Activated naive CD8-positive, alpha-beta T cell treated with anti-CD3 and anti-CD28 coated beads, Interleukin-2, amount 50 U/mL, for 24 hours (primary cell): ENCODE results near the gene PRM1.
"Not testable (repeated sequence)": the region's sequence is repeated elsewhere in the genome, so short reads cannot be mapped to it uniquely, and the experiment has no call there.

Experiments used
- ATAC-seq: fragments of 150-1000 bp; cut with Tn5 transposase; one replicate; pipeline ENCODE4 v1.10.0; 2021
- DNase-seq: peaks from one replicate; pipeline ENCODE4 v3.0.0; 2021
- H3K27ac Mint-ChIP-seq: one replicate; pipeline ENCODE4 v1.8.0; 2021; ENCODE audit warnings: mild to moderate bottlenecking, mixed read lengths
- H3K27me3 Mint-ChIP-seq: one replicate; pipeline ENCODE4 v1.8.0; 2021; ENCODE audit warnings: mixed read lengths
- H3K36me3 Mint-ChIP-seq: one replicate; pipeline ENCODE4 v1.8.0; 2021; ENCODE audit warnings: low read depth, mixed read lengths
- H3K4me1 Mint-ChIP-seq: one replicate; pipeline ENCODE4 v1.8.0; 2021; ENCODE audit warnings: mixed read lengths
- H3K4me3 Mint-ChIP-seq: one replicate; pipeline ENCODE4 v1.8.0; 2021; ENCODE audit warnings: mild to moderate bottlenecking, moderate library complexity, mixed read lengths
- H3K9me3 Mint-ChIP-seq: one replicate; pipeline ENCODE4 v1.8.0; 2021; ENCODE audit warnings: mixed read lengths

PRM1 gene

DNA sequence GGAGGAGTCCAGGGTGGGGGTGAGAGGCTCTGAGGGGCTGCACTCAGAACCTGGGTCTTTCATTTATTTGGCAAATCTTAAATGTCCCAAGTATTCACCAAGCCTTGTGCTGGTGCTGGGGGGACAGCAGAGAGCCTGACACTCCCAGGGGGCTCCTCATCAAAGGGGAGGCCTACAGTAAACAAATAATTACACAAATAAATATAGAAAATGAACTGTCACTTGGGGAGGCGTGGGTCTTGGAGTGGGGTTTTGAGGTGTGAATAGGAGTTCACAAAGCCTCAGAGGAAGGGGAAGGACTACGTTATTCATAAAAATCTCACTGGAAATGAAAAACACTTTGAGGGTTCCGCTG, 15.2 kb upstream of the PRM1 start:
- ATAC-seq (no peak), DNase-seq (no peak)
- no peak overlapping the region for H3K27ac Mint-ChIP-seq
- H3K9me3 Mint-ChIP-seq = no peaks in the 10 kb centered on the region
- H3K4me1 Mint-ChIP-seq = peaks cover 51% of the 10 kb centered on the region
- H3K36me3 Mint-ChIP-seq = no peaks in the 10 kb centered on the region
- peaks cover 11% of the 10 kb centered on the region for H3K27me3 Mint-ChIP-seq
- H3K4me3 Mint-ChIP-seq = no peak overlapping the region

DNA sequence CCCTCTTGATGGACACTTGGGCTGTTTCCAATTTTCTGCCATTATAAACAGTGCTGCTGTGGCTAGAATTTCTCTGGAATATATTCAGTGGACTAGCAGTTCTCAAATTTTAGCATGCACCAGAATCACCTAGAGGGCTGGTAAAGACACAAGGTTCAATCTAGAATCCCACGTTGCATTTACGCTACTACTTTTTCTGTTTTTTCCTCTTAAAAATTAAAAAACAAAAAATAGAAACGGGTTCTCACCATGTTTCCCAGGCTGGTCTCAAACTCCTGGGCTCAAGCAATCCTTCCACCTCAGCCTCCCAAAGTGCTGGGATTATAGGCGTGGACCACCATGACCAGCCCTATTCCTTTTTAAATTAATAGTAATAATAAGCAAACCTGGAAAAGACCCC, 14.5 kb upstream of the PRM1 start:
- no peak overlapping the region for H3K27ac Mint-ChIP-seq

DNA sequence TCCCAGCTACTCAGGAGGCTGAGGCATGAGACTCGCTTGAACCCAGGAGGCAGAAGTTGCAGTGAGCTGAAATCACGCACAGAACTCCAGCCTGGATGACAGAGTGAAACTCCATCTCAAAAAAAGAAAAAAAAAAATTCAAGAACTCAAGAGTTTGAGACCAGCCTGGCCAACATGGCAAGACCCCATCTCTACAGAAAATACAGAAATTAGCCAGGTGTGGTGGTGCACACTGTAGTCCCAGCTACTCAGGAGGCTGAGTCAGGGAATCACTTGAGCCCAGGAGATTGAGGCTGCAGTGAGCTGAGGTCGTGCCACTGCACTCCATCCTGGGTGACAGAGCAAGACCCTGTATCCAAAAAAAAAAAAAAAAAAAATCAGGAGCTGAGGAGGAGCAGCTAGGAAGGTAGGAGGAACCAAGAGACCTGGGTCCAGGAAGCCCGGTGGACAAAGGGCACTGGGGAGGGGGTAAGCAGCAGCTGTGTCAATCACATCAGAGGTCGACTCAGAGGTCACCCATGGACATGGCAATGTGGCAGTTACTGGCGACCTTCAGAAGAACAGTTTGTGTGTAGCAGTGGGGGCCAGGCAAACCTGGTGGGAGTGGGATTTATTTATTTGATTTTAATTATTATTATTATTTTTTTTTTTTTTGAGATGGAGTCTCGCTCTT, 11.1 kb upstream of the PRM1 start:
- Mint-ChIP-seq H3K9me3 (no peaks in the 10 kb centered on the region), H3K4me3 (no peak overlapping the region), H3K36me3 (no peaks in the 10 kb centered on the region), H3K27me3 (peaks cover 22% of the 10 kb centered on the region), H3K4me1 (peaks cover 36% of the 10 kb centered on the region), H3K27ac (no peak overlapping the region)
- DNase-seq (no peak), ATAC-seq (no peak)

More for the DNA sequence above, 14.5 kb upstream of the PRM1 start:
- no peaks in the 10 kb centered on the region for H3K36me3 Mint-ChIP-seq
- no peak for DNase-seq
- no peak overlapping the region for H3K4me3 Mint-ChIP-seq
- H3K27me3 Mint-ChIP-seq = peaks cover 12% of the 10 kb centered on the region
- H3K4me1 Mint-ChIP-seq = peaks cover 51% of the 10 kb centered on the region
- H3K9me3 Mint-ChIP-seq = no peaks in the 10 kb centered on the region
- ATAC-seq = no peak

DNA sequence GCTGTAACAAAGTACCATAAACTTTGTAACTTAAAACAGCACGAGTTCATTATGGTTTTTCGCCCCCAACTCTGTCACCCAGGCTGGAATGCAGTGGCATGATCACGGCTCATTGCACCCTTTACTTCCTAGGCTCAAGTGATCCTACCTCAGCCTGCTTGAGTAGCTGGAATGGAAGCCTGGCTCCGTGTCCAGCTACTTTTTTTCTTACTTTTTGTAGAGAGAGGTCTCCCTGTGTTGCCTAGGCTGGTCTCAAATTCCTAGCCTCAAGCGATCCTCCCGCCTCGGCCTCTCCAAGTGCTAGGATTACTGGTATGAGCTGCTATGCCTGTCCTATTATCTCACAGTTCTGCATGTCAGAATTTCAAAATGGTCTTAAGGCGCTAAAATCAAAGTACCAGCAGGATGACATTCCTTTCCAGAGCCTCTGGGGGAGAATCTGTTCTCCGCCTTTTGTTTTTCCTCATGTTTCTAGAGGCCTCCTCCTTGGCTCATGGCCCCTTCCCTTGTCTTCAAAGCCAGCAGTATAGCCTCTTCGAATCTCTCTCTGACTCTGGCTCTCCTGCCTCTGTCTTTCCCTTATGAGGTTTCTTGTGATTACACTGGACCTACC, 10.1 kb upstream of the PRM1 start:
- Mint-ChIP-seq H3K36me3 (no peaks in the 10 kb centered on the region), H3K27me3 (peaks cover 22% of the 10 kb centered on the region), H3K9me3 (no peaks in the 10 kb centered on the region), H3K27ac (no peak overlapping the region), H3K4me1 (peaks cover 36% of the 10 kb centered on the region), H3K4me3 (no peak overlapping the region)
- DNase-seq = no peak
- ATAC-seq = no peak

DNA sequence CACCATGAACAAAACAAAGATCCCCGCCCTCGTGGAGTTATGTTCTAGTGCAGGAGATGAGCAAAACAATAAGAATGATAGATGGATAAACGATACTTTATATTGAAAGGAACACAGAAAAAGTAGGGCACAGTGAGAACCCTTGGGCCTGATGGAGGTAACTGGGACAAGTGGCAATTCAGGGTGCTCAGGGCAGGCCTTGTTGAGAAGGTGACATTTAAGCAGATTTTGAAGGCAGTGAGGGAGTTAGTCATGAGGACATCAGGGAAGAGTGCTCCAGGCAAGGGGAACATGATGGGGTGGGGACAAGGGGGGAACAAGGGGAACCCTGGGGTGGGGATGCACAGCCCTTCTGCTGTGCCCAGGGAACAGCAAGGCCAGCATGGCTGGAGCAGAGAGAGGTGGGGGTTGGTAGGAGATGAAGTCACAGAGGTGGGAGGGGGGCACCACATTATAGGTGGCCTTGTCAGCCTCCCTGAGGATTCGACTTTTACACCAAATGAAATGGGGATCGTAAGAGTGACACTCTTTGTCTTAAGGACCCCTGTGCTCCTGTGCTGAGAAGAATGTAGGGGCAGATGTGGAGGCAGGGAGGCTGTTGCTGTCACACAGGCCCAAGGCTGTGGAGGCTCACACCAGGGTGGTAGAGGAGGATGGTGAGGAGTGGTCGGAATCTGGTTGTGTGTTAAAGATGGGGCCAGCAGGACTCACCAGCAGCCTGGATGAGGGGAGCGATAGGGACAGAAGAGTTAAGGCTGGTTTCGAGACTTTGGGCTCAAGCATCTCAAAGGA, 9.2 kb upstream of the PRM1 start:
- Mint-ChIP-seq H3K36me3 (no peaks in the 10 kb centered on the region), H3K4me1 (peaks cover 41% of the 10 kb centered on the region), H3K27ac (no peak overlapping the region), H3K4me3 (no peak overlapping the region), H3K9me3 (no peaks in the 10 kb centered on the region), H3K27me3 (peaks cover 22% of the 10 kb centered on the region)
- ATAC-seq (no peak), DNase-seq (no peak)

DNA sequence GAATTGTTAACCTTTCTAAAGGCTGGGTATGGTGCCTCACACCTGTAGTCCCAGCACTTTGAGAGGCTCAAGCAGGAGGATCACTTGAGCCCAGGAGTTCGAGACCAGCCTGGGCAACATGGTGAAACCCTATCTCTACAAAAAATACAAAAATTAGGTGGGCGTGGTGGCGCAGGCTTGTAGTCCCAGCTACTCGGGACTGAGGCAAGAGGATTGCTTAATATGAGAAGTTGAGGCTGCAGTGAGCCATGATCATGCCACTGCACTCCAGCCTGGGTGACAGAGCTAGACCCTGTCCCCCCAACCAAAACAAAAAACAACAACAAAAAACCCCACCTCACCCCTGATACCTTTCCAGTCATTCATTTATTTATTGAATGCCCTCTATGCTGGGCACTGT, 8.6 kb upstream of the PRM1 start:
- peaks cover 22% of the 10 kb centered on the region for H3K27me3 Mint-ChIP-seq
- not testable (repeated sequence) for H3K27ac Mint-ChIP-seq

DNA sequence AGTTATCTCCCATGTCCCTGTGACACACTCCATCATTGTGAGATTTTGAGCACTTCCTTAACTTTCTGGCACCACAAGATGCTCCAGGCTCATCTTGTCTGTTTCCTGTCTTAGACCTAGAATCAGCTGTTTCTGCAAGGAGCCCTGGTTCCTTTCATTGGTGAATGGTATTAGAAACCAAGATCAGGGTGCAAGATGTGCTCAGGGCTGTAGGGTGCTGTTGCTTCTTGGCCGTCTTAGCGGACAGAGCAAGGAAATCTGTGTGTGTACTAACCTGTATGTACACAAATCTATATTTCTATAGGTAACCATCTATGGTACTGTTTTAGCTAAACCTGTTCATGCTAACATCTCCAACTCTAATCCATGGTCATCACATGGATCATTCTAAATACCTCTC, 8.1 kb upstream of the PRM1 start:
- H3K4me3 Mint-ChIP-seq = no peak overlapping the region
- peaks cover 22% of the 10 kb centered on the region for H3K27me3 Mint-ChIP-seq
- no peaks in the 10 kb centered on the region for H3K36me3 Mint-ChIP-seq
- H3K9me3 Mint-ChIP-seq = no peaks in the 10 kb centered on the region
- ATAC-seq (no peak), DNase-seq (no peak)
- no peak overlapping the region for H3K27ac Mint-ChIP-seq
- H3K4me1 Mint-ChIP-seq = peaks cover 39% of the 10 kb centered on the region

More for the DNA sequence above, 8.6 kb upstream of the PRM1 start:
- not testable (repeated sequence) for H3K9me3 Mint-ChIP-seq, ATAC-seq, H3K4me3 Mint-ChIP-seq, H3K36me3 Mint-ChIP-seq, DNase-seq
- peaks cover 42% of the 10 kb centered on the region for H3K4me1 Mint-ChIP-seq

DNA sequence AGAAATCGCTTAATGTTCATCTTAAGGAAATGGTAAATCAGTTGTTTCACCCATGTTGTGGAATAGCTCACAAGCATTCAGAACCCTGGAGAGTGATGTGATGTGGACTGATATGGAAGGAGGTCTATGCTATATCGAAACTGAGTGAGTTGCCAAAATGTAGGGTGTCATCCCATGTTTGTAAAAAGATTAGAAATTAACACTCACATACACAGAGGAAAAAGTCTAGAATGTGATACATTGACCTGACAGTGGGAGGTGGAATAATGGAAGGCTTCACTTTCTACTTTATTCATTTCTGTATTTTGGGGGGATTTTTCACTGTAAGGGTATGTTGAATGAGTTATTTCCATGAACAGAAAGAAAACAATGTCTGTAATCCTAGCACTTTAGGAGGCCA, 4.7 kb upstream of the PRM1 start:
- no peaks in the 10 kb centered on the region for H3K9me3 Mint-ChIP-seq

DNA sequence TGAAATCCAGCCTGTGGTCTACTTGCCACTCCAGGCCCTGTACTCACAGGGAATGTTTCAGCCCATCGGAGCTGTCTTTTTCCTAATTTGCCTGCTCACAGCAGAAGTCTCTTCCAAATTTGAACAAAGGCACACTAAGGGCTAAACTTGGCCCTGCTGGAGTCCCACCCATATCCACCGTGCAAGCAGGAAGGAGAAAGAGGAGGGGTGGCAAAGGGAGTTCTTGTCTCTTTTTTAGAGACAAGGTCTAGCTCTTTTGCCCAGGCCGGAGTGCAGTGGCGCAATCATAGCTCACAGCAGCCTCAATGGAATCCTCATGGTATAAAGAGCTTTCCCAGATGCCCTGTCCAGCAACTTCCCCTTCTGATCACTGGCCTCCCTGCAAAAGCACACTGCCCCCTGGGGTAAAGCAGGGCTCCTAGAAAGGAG, 2.7 kb upstream of the PRM1 start:
- peaks cover 8% of the 10 kb centered on the region for H3K27me3 Mint-ChIP-seq

More for the DNA sequence above, 4.7 kb upstream of the PRM1 start:
- Mint-ChIP-seq H3K4me3 (peak overlapping the region; percentile 44), H3K27ac (peak overlapping the region; percentile 77), H3K36me3 (no peaks in the 10 kb centered on the region), H3K4me1 (peaks cover 33% of the 10 kb centered on the region), H3K27me3 (peaks cover 14% of the 10 kb centered on the region)
- no peak for DNase-seq
- peak; percentile 84 for ATAC-seq

DNA sequence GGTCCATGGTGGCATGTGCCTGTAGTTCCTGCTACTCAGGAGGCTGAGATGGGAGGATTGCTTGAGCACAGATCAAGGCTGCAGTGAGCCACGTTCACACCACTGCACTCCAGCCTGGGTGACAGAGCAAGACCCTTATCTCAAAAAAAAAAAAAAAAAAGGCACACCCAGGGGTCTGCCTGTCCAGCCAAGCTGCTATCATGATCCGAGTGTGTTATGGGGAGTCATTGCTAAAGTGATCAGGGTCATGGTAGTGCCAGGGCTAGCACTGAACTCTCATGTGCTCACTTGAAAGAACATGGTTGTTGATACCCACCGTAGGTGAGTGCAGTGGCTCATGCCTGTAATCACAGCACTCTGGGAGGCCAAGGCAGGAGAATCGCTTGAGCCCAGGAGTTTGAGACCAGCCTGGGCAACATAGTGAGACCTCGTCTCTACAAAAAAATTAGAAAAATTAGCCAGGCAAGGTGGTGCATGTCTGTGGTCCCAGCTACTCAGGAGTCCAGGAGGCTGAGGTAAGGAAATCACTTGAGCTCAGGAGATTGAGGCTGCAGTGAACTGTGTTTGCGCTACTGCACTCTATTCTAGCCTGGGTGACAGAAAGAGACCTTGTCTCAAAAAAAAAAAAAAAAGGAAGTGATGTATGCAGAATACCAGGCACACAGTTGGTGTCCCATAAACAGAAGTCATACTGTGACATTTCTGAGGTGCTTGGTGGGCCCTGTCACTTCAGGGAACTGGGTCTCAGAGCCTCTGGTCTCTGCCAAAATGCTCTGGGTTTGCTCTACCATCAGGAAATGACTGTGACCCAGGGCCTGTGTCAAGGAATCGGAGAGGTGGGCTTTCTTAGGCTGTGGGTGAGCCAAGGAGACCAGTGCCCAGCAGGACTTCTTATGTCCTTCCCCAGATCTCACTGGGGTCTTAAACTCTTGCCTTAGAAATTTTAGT, 2.2 kb downstream of the PRM1 start:
- no peak for DNase-seq
- Mint-ChIP-seq H3K4me3 (no peak overlapping the region), H3K27ac (no peak overlapping the region)

More for the DNA sequence above, 2.7 kb upstream of the PRM1 start:
- no peak overlapping the region for H3K4me3 Mint-ChIP-seq
- ATAC-seq = no peak
- H3K9me3 Mint-ChIP-seq = no peaks in the 10 kb centered on the region
- H3K4me1 Mint-ChIP-seq = peaks cover 33% of the 10 kb centered on the region
- H3K36me3 Mint-ChIP-seq = no peaks in the 10 kb centered on the region
- no peak overlapping the region for H3K27ac Mint-ChIP-seq
- no peak for DNase-seq

DNA sequence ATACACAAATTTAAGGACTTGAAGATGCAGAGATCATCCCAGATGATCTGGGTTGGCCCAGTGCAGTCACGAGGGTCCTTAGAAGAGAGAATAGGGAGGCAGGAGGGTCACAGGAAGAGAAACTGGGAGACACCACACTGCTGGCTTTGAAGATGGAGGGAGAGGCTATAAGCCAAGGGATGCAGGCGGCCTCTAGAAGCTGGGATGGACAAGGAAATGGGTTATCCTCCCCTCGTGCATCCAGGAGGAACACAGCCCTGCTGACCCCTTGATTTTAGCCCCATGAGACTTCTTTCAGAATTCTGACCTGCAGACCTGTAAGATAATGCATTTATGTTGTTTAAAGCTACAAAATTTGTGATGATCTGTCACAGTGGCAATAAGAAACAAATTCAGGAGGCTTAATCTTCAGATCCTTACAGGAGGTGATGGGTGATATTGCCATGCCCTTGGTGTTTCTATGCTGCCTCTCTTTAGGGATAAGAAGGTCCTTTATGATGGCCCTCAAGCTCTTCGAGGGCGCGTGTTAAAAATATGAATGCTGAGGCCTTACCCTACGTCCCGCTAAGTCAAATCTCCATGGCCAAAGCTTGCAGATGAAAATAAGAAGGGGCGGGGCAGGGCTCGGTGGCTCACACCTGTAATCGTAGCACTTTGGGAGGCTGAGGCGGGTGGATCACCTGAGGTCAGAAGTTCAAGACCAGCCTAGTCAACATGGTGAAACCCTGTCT, 3.4 kb downstream of the PRM1 start:
- H3K4me3 Mint-ChIP-seq = no peak overlapping the region
- H3K27ac Mint-ChIP-seq = no peak overlapping the region
- H3K27me3 Mint-ChIP-seq = peaks cover 2% of the 10 kb centered on the region
- H3K9me3 Mint-ChIP-seq = no peaks in the 10 kb centered on the region
- no peak for ATAC-seq
- H3K4me1 Mint-ChIP-seq = no peaks in the 10 kb centered on the region
- no peak for DNase-seq
- H3K36me3 Mint-ChIP-seq = no peaks in the 10 kb centered on the region

More for the DNA sequence above, 2.2 kb downstream of the PRM1 start:
- peaks cover 2% of the 10 kb centered on the region for H3K27me3 Mint-ChIP-seq
- H3K4me1 Mint-ChIP-seq = peaks cover under 1% of the 10 kb centered on the region
- no peaks in the 10 kb centered on the region for H3K9me3 Mint-ChIP-seq
- no peak for ATAC-seq
- H3K36me3 Mint-ChIP-seq = no peaks in the 10 kb centered on the region

DNA sequence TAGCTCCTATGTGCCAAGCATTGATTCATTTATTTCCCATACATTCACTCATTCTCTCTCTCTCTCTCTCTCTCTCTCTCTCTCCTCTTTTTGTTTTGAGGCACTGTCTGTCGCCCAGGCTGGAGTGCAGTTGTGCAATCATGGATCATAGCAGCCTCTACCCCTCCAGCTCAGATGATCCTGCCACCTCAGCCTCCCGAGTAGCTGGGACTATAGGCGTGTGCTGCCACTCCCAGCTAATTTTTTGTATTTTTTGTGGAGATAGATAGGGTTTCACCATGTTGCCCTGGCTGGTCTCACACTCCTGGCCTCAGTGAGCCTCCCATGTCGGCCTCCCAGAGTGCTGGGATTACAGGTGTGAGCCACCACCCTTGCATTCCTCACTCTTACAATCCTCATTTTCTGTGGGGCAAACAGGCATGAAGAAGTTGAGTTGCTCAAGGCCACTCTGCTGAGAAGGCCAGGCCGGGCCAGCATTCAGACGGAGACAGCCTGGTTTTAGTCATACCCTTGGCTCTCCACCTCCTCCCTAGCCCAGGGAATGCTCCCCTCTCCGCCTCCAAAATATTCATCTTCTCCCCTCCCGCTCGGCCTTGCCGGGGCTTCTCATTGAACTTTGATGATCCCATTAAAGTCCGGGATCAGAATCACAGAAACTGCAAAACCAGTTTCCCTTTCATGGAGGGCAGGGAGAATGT, 4.1 kb downstream of the PRM1 start:
- no peak for ATAC-seq
- Mint-ChIP-seq H3K9me3 (no peaks in the 10 kb centered on the region), H3K27ac (no peak overlapping the region), H3K4me3 (no peak overlapping the region), H3K36me3 (no peaks in the 10 kb centered on the region), H3K27me3 (no peaks in the 10 kb centered on the region), H3K4me1 (no peaks in the 10 kb centered on the region)
- no peak for DNase-seq

DNA sequence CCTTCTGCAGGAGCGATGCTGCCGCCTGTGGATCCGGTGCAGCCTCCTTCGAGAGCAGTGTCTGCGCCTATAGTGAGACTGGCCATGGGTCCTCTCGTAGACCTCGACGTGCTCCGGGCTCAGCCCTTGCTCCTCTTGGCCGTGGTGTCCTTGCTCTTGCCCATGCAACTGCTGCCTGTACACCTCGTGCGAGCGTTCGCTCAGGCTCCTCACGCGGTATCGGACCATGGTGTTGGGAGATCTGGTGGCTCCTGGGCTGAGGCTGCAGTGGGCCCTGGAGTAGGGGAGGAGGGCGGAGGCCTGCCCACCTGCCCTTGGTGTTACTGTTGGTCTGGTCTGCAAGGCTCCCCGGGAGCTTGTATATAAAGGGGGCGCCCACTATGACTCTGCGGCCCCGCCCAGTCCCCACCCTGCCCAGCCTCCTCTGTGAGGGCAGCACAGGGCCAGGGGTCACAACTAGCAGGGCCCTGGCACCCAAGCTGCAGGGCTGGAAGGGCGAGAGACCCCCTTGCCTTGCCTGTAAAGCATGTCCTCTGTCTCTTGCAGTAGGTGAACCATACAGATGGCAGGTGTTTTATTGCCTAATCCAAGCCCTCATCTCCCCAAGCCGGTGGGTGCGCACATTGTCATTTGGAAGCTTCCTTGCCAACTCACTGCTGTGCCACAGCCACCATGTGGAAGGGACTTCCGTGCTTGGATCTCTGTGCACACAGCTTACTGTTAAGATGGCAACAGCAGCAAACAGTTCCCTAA, 4.8 kb downstream of the PRM1 start, which contains the start of gene PRM2:
PRM2 (minus strand) TSS at position 338 of the 753 bp plus-strand sequence; CDS start at position 228, 110 bp downstream.
- no peak within 1 kb of the TSS for H3K27ac Mint-ChIP-seq
- H3K36me3 Mint-ChIP-seq = no peaks in the 10 kb centered on the region
- DNase-seq = no peak
- no peak for ATAC-seq
- H3K4me1 Mint-ChIP-seq = no peaks in the 10 kb centered on the region
- H3K9me3 Mint-ChIP-seq = no peaks in the 10 kb centered on the region
- H3K27me3 Mint-ChIP-seq = no peaks in the 10 kb centered on the region
- no peak within 1 kb of the TSS for H3K4me3 Mint-ChIP-seq
